Measurements from ENCODE around the gene USP46.

Gene USP46

DNA sequence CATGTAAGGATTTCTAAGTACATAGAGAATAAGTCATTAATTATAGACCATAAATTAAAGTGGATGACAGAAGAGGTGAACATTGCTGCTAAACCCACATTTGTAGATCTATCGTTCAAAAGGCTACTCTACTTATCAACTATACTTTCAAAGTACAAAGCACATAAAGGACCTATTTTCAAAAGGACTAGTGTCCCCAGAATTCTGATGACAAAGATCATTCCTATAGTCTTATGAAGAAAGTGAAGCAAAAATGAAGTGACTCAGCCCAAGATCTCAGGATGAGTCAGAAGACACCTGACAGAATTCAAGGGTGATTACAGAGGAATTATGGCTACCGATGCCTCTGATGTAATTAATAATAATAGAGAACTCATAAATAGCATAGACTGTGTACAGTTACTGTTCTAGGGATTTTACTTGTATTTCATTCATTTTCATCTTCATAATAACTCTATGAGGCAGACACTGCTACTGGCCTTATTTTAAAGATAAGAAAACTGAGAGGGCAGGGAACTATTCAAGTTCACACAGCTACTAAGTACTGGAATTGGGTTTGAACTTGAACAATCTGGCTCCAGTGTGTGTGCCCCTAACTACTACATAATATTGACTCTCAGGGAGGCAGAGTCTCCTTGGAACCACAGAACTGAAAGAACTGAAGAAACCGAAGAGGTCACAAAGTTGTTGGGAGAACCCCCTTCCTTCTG is 17.1 kb downstream of the USP46 start:
- Histone ChIP-seq H3K9ac (ENCODE audit: low read length in 2 of 2) (no peak overlapping the region), H3K27ac (ENCODE audit: low read length) (no peak overlapping the region), H3K4me1 (ENCODE audit: control insufficient read depth, insufficient read depth, low read length) (peaks cover 25% of the 10 kb centered on the region)

DNA sequence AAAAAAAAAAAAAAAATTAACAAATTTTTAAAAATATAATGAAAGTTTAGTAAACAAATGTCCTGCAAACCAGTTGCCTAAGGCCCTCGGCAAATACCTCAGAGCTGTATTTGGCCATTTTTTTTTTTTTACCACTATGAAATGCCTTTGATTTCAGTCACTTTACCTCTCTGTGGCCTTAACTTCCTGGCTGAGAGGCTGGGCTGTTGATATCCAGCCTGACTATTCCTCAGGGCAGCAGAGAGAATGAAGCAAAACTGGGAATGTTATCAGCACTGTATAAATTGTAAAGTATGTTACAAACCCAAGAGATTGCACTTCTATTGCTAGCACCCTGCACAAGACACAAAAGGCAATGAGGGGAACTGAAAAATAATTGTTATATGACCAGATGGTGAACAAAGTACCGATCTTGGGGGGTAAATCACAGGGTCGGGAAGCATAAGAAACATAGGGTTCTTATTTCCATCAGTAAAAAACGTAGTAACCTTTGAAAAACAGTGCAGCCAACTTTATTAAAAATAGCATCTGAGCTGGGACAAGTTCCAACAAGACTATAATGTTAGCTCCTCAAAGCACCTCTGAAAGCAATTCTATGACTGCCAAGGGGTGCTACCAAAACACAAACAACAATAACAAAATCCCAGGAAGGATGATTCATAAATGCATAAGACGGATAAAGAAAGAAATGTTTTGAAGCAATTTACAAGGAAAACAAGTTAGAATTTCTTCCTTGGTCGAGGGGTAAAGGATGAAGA is 18.1 kb downstream of the USP46 start:
- H3K27me3 ChIP-seq (ENCODE audit: control insufficient read depth in 1 of 2, insufficient read depth in 2 of 2, low read length in 2 of 2), result no peaks in the 10 kb centered on the region
- H3K4me1 ChIP-seq (ENCODE audit: control insufficient read depth, insufficient read depth, low read length), result peaks cover 25% of the 10 kb centered on the region
- H3K36me3 ChIP-seq (ENCODE audit: control insufficient read depth in 2 of 2, insufficient read depth in 2 of 2, low read length in 2 of 2), result no peaks in the 10 kb centered on the region
- no peak overlapping the region for H3K4me3 ChIP-seq (ENCODE audit: low read length in 2 of 2)
- no peaks in the 10 kb centered on the region for H3K9me3 ChIP-seq (ENCODE audit: control insufficient read depth in 2 of 2, low read length in 2 of 2)
- no peak overlapping the region for H3K27ac ChIP-seq (ENCODE audit: low read length)
- H3K9ac ChIP-seq (ENCODE audit: low read length in 2 of 2), result no peak overlapping the region

More for the DNA sequence above, 17.1 kb downstream of the USP46 start:
- Histone ChIP-seq H3K27me3 (ENCODE audit: control insufficient read depth in 1 of 2, insufficient read depth in 2 of 2, low read length in 2 of 2) (no peaks in the 10 kb centered on the region), H3K4me3 (ENCODE audit: low read length in 2 of 2) (no peak overlapping the region), H3K36me3 (ENCODE audit: control insufficient read depth in 2 of 2, insufficient read depth in 2 of 2, low read length in 2 of 2) (no peaks in the 10 kb centered on the region), H3K9me3 (ENCODE audit: control insufficient read depth in 2 of 2, low read length in 2 of 2) (no peaks in the 10 kb centered on the region)

DNA sequence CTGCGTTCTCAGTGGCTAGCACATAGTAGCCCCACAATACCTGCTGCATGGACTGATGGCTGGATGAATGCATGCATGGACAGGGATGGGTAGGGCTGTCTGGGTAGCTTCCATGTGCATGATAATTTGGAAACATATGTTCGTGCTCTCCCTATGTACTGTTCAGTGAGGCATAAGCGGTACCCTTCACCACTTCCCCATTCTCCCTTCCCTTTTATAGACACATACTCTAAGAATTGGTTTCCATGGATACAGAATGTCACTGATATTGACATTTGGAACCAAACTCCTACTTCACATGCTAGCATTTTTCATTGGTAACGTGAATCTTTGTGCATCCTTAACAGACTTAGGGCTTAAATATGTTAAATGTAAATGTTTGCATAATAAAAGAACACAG is 20.4 kb downstream of the USP46 start:
- Histone ChIP-seq H3K27me3 (ENCODE audit: control insufficient read depth in 1 of 2, insufficient read depth in 2 of 2, low read length in 2 of 2) (no peaks in the 10 kb centered on the region), H3K9me3 (ENCODE audit: control insufficient read depth in 2 of 2, low read length in 2 of 2) (no peaks in the 10 kb centered on the region), H3K27ac (ENCODE audit: low read length) (no peak overlapping the region), H3K36me3 (ENCODE audit: control insufficient read depth in 2 of 2, insufficient read depth in 2 of 2, low read length in 2 of 2) (no peaks in the 10 kb centered on the region), H3K4me3 (ENCODE audit: low read length in 2 of 2) (no peak overlapping the region), H3K9ac (ENCODE audit: low read length in 2 of 2) (no peak overlapping the region), H3K4me1 (ENCODE audit: control insufficient read depth, insufficient read depth, low read length) (peaks cover 21% of the 10 kb centered on the region)

DNA sequence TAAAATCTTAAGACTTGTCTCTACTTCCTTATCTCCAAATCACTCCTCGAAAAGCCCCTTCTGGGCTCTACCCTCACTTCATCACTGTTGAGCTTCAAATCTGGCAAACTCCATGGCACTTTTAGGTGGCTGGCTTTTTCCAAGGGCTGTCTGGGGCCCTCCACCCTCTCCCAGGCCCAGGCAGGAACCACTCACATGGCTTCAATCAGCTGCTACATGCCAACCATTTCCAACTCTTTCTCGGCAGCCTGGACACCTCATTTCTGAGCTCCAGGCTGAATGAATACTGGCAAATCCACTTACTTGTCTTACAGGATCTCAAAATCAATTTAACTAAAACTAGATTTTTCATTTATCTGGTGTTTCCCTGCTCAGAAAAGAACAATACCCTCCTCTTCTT is 22.0 kb downstream of the USP46 start:
- H3K27me3 ChIP-seq (ENCODE audit: control insufficient read depth in 1 of 2, insufficient read depth in 2 of 2, low read length in 2 of 2), result no peaks in the 10 kb centered on the region
- H3K9ac ChIP-seq (ENCODE audit: low read length in 2 of 2), result no peak overlapping the region
- peaks cover 13% of the 10 kb centered on the region for H3K4me1 ChIP-seq (ENCODE audit: control insufficient read depth, insufficient read depth, low read length)
- H3K36me3 ChIP-seq (ENCODE audit: control insufficient read depth in 2 of 2, insufficient read depth in 2 of 2, low read length in 2 of 2), result no peaks in the 10 kb centered on the region
- no peaks in the 10 kb centered on the region for H3K9me3 ChIP-seq (ENCODE audit: control insufficient read depth in 2 of 2, low read length in 2 of 2)
- H3K4me3 ChIP-seq (ENCODE audit: low read length in 2 of 2), result no peak overlapping the region
- H3K27ac ChIP-seq (ENCODE audit: low read length), result no peak overlapping the region

DNA sequence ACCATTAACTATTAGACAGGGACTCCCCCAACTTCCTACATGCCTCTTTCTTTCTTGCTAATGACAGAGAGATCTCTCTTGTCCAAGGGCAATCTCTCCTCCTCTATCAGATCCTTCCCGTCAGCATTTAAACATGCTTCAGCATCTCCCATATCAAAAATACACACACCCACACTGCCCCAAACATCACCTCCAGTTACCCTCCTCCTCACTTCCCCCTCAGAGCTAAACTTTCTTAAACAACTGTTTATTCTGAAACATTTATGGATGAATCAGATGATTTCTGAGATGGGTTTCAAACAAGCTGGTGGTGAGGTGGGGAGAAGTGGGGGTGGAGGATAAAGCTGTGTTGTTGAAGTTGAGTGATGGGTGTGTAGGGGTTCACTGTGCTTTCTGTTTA is 23.5 kb downstream of the USP46 start:
- no peaks in the 10 kb centered on the region for H3K27me3 ChIP-seq (ENCODE audit: control insufficient read depth in 1 of 2, insufficient read depth in 2 of 2, low read length in 2 of 2)
- no peak overlapping the region for H3K4me3 ChIP-seq (ENCODE audit: low read length in 2 of 2)
- H3K9ac ChIP-seq (ENCODE audit: low read length in 2 of 2), result no peak overlapping the region
- no peaks in the 10 kb centered on the region for H3K36me3 ChIP-seq (ENCODE audit: control insufficient read depth in 2 of 2, insufficient read depth in 2 of 2, low read length in 2 of 2)
- peaks cover 3% of the 10 kb centered on the region for H3K4me1 ChIP-seq (ENCODE audit: control insufficient read depth, insufficient read depth, low read length)
- H3K9me3 ChIP-seq (ENCODE audit: control insufficient read depth in 2 of 2, low read length in 2 of 2), result no peaks in the 10 kb centered on the region
- H3K27ac ChIP-seq (ENCODE audit: low read length), result no peak overlapping the region

DNA sequence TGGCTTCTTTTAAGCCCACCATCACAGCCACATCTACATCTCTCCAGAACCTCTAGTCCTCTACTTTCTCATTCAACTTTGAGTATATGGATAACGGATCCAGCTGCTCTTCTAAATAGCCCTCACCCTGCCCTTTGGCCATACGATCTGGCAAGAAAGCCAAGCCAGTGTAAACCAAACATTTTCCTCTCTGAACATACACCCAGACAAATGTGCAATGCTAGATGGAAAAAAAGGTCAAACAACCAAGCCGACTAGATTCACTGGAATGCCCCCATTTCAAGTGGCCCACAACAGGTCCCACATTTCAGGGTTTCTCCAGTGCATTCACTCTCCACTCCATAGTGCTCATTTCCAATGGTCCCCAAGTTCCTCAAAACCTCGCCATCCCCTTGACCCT is 24.0 kb downstream of the USP46 start:
- H3K27ac ChIP-seq (ENCODE audit: low read length), result no peak overlapping the region
- no peak overlapping the region for H3K9ac ChIP-seq (ENCODE audit: low read length in 2 of 2)
- H3K4me1 ChIP-seq (ENCODE audit: control insufficient read depth, insufficient read depth, low read length), result peaks cover 3% of the 10 kb centered on the region
- H3K4me3 ChIP-seq (ENCODE audit: low read length in 2 of 2), result no peak overlapping the region
- H3K27me3 ChIP-seq (ENCODE audit: control insufficient read depth in 1 of 2, insufficient read depth in 2 of 2, low read length in 2 of 2), result no peaks in the 10 kb centered on the region
- H3K9me3 ChIP-seq (ENCODE audit: control insufficient read depth in 2 of 2, low read length in 2 of 2), result no peaks in the 10 kb centered on the region
- H3K36me3 ChIP-seq (ENCODE audit: control insufficient read depth in 2 of 2, insufficient read depth in 2 of 2, low read length in 2 of 2), result peaks cover 0 to under 1% of the 10 kb centered on the region in 2 donors

DNA sequence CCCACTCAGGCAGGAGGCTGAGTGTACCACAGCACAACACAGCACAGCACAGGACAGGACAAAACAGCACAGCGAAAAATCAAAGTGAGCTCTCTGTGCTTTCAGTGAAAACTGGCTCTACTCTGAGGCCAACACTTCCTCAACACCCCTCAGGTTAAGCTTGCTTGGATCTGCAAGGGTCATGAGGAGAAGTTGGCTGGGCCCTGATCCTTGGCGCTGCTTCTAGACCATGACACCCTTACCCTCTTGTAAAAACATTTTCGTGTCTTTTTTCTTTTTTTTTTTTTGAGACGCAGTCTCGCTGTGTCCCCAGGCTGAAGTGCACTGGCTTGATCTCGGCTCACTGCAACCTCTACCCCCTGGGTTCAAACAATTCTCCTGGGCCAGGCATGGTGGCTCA is 25.3 kb downstream of the USP46 start:
- Histone ChIP-seq H3K36me3 (ENCODE audit: control insufficient read depth in 2 of 2, insufficient read depth in 2 of 2, low read length in 2 of 2) (peaks cover 0 to 7% of the 10 kb centered on the region in 2 donors), H3K27ac (ENCODE audit: low read length) (no peak overlapping the region), H3K27me3 (ENCODE audit: control insufficient read depth in 1 of 2, insufficient read depth in 2 of 2, low read length in 2 of 2) (no peaks in the 10 kb centered on the region), H3K4me3 (ENCODE audit: low read length in 2 of 2) (no peak overlapping the region), H3K4me1 (ENCODE audit: control insufficient read depth, insufficient read depth, low read length) (peaks cover 3% of the 10 kb centered on the region), H3K9me3 (ENCODE audit: control insufficient read depth in 2 of 2, low read length in 2 of 2) (no peaks in the 10 kb centered on the region), H3K9ac (ENCODE audit: low read length in 2 of 2) (no peak overlapping the region)

DNA sequence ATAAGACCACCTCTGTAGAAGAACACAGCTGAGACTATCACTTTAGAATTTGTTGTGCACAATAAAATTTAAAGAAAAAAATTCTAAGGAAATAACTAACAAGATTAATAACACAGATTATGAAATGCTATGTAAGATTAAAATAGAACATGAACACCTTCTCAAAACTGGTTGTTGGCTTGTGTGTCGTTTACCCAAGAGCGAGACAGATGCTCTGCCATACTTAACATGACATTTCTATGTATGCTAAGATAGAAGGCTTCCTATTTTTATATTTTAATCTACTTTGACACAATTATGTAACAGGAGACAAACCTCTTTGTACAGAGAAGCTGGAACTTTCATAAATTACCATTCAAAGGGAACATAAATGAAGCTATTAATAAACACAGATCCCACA is 30.1 kb downstream of the USP46 start:
- Histone ChIP-seq H3K9ac (ENCODE audit: low read length in 2 of 2) (no peak overlapping the region), H3K4me3 (ENCODE audit: low read length in 2 of 2) (no peak overlapping the region), H3K4me1 (ENCODE audit: control insufficient read depth, insufficient read depth, low read length) (no peaks in the 10 kb centered on the region), H3K9me3 (ENCODE audit: control insufficient read depth in 2 of 2, low read length in 2 of 2) (no peaks in the 10 kb centered on the region), H3K36me3 (ENCODE audit: control insufficient read depth in 2 of 2, insufficient read depth in 2 of 2, low read length in 2 of 2) (peaks cover 11 to 13% of the 10 kb centered on the region in 2 donors), H3K27ac (ENCODE audit: low read length) (no peak overlapping the region), H3K27me3 (ENCODE audit: control insufficient read depth in 1 of 2, insufficient read depth in 2 of 2, low read length in 2 of 2) (no peaks in the 10 kb centered on the region)

DNA sequence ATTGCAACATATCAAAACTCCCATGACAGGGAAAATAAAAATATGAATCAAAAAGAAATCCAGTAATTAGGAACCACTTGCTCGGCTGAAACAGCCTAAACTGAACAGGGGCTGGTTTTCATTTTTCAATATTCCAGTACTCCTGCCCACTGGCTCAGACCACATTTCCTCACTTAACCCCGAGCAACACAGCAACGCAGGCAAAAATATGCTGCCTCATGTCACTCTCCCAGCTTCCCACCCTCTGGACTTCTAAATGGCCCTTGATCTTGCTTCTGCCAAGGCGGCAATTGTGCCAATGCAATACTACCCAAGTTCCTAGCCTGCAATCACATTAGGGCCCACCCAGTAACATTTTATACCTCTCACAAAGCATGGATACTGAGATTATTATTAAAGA is 30.6 kb downstream of the USP46 start:
- H3K9me3 ChIP-seq (ENCODE audit: control insufficient read depth in 2 of 2, low read length in 2 of 2), result no peaks in the 10 kb centered on the region
- H3K27me3 ChIP-seq (ENCODE audit: control insufficient read depth in 1 of 2, insufficient read depth in 2 of 2, low read length in 2 of 2), result no peaks in the 10 kb centered on the region
- no peak overlapping the region for H3K9ac ChIP-seq (ENCODE audit: low read length in 2 of 2)
- no peaks in the 10 kb centered on the region for H3K4me1 ChIP-seq (ENCODE audit: control insufficient read depth, insufficient read depth, low read length)
- peaks cover 11 to 13% of the 10 kb centered on the region in 2 donors for H3K36me3 ChIP-seq (ENCODE audit: control insufficient read depth in 2 of 2, insufficient read depth in 2 of 2, low read length in 2 of 2)
- H3K27ac ChIP-seq (ENCODE audit: low read length), result no peak overlapping the region
- no peak overlapping the region for H3K4me3 ChIP-seq (ENCODE audit: low read length in 2 of 2)

DNA sequence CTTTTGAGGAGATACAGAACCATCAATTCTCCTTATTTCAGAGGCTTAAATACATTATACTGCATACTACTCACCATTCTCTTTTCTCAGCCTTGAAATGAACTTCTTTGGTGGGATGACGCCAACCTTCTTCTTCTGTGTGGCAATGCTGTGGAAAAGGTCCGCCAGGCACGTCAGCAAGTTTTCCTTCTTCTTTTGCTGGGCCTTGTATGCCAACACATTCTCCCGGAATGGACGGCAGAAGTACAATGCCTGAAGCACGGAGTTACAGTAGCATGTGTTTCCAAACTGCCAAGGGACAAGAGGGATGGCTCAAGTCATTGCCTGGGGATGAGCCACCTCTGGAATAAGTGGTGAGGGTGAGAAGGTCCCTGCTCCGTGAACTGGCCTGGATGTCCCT is 31.2 kb downstream of the USP46 start:
- H3K36me3 ChIP-seq (ENCODE audit: control insufficient read depth in 2 of 2, insufficient read depth in 2 of 2, low read length in 2 of 2), result peaks cover 11 to 13% of the 10 kb centered on the region in 2 donors
- no peaks in the 10 kb centered on the region for H3K4me1 ChIP-seq (ENCODE audit: control insufficient read depth, insufficient read depth, low read length)
- H3K27me3 ChIP-seq (ENCODE audit: control insufficient read depth in 1 of 2, insufficient read depth in 2 of 2, low read length in 2 of 2), result no peaks in the 10 kb centered on the region
- H3K9ac ChIP-seq (ENCODE audit: low read length in 2 of 2), result no peak overlapping the region
- no peak overlapping the region for H3K4me3 ChIP-seq (ENCODE audit: low read length in 2 of 2)
- no peak overlapping the region for H3K27ac ChIP-seq (ENCODE audit: low read length)
- no peaks in the 10 kb centered on the region for H3K9me3 ChIP-seq (ENCODE audit: control insufficient read depth in 2 of 2, low read length in 2 of 2)

DNA sequence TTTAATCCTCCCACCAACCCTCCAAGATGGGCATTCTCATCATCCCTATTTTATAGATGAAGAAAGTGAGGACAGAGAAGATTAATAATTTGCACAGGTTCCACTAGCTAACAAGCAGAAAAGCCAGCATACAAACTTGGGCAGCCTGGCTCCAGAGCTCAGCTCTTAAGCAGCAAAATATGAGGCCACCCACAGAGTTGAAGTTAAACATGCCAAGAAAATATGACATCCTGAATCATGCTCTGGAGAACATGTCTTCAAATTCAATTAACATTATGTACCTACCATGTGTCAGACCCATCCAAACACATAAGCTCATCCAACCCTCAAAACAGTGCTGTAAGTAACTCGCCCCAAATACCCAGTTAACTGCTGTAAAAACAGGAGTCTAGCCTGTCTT is 33.9 kb downstream of the USP46 start:
- Histone ChIP-seq H3K27ac (ENCODE audit: low read length) (no peak overlapping the region), H3K27me3 (ENCODE audit: control insufficient read depth in 1 of 2, insufficient read depth in 2 of 2, low read length in 2 of 2) (no peaks in the 10 kb centered on the region), H3K9me3 (ENCODE audit: control insufficient read depth in 2 of 2, low read length in 2 of 2) (no peaks in the 10 kb centered on the region), H3K4me1 (ENCODE audit: control insufficient read depth, insufficient read depth, low read length) (no peaks in the 10 kb centered on the region), H3K36me3 (ENCODE audit: control insufficient read depth in 2 of 2, insufficient read depth in 2 of 2, low read length in 2 of 2) (peaks cover 11 to 14% of the 10 kb centered on the region in 2 donors), H3K4me3 (ENCODE audit: low read length in 2 of 2) (no peak overlapping the region), H3K9ac (ENCODE audit: low read length in 2 of 2) (no peak overlapping the region)

All from stomach smooth muscle (tissue), 2 donors.